EL (cell line): Measurements from ENCODE around the gene SAMSN1.

ENCODE experiments used
- DNase-seq: peaks from one replicate; pipeline ENCODE4 v3.0.0-alpha.2; 2016

Gene SAMSN1

DNA sequence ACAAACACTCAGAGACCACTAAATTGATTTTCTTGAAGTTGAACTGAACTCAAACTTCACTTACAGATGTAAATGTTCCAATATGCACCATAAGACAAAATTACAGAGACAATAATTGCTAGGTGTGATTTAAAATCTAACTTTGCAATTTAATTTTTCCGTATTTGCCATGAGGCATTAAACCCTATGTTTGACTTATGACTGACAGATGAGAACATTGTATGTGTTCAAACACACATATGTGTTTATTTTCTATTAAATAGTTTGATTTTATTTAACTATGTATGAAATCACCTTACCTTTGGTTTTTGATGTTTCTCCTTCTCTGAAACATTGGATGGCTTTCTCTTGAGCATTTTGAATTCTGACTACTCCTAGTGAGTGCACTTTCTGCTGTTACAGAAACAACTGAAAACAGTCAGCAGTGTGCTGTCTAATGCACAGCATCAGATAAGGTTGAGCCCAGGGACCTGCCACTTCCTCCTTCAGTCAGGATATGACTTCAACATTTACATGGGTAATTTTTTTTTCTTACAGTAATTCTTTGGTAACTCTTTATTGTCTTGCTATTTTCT lies at the start of gene SAMSN1:
Gene SAMSN1 (minus strand): TSS at position 410 of the 575 bp plus-strand sequence. CDS start 54 bp downstream, at position 356.
- no peak for DNase-seq

DNA sequence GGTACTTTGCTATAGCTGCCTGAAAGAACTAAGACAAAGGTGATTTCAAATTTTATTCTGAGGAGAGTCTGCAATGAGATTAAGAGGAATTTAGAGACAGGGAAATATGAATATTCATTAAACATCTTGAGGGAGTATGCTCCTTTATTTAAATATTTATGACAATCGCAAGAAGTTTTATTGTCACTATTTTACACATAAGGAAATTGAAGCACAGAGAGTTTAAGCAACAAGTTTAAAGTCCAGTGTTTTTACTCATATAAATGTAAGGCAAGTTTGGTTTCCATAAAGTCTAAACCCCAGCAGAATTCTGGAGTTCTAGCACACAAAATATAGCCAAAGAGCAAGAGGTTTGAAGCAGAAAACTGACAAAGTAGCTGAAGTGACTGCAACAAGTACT lies 49.3 kb upstream of the SAMSN1 start:
- DNase-seq: no peak

DNA sequence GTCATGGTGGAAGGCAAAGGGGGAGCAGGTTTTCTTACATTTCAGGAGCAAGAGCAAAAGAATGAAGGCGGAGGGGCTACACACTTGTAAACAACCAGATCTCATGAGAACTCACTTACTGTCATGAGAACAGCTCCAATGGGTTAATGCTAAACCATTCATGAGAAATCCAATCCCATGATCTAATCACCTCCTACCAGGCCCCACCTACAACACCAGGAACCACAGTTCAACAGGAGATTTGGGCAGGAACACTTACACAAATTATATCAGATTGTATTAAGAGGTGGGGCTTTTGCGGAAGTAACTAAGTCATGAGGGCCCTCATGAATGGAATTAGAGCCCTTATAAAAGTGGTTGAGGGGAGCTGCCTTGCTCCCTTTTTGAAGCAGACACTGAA lies 48.9 kb upstream of the SAMSN1 start:
- DNase-seq: no peak

DNA sequence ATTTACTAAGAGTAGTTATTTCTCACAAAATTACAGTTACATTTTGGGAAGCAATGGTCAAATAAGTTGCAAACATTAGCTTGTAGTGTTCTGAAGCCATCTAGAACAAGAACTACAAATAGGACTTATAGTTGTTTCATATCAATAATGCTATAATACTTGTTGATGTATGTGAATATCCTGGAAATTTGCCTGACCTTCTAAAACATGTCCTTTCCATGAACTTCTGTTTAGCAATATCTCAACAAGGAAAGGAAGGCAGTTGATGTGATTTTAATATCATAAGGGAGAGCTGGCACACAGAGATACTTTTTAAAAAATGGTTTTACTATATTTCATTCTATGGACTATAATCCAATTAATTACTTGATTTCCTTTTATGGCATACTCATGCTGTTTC lies 47.1 kb upstream of the SAMSN1 start:
- DNase-seq: no peak

DNA sequence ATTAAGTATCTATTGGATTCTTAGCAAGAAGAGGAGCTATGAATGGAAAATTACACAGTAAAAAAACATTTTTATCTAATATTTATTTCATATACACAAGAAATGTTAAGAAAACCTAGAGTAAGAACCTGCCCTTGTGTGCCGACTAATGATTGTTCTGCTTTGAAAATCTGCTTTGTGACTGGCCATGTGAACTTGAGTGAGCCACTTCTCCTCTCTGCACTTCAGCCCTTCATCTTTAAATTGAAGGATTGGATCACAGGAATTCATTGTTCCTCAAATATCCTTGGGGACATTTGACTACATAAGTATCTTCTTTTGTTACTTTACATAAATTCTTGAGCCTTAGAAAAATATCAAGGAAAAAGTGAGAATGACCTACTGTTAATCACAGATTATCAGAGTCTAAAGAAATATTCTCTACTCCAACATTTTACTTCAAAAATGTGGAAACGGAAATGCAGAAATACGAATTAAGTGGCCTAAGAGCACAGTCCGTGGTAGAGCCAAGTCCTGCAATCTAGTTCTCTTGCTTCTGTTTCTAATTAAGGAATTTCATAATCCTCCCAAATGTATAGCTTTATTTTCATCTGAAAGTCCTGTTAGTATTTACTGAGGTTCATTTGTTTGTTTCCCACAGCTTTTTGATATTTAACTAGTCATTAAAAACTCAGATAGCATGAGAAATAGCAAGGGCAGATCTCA lies 46.3 kb upstream of the SAMSN1 start:
- no peak for DNase-seq

DNA sequence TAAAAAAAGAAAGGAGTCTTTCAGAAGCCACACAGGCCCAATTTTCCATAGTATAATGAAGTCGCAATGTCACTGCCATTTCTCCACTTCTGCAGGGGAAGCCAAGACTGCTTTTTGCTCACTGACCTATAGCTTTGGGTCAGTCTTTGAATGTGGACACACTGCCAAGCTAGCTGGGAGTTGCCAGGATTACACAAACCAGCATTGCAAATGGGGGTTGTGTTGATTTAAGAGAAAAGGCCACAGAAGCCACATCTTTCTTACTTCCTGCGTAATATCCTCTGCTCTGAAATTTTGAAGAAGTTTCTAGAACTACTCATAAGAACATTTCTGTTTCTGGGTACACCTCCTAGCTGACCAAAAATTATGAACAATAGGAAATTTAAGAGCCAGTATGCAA lies 45.8 kb upstream of the SAMSN1 start:
- DNase-seq: peak; percentile 2

DNA sequence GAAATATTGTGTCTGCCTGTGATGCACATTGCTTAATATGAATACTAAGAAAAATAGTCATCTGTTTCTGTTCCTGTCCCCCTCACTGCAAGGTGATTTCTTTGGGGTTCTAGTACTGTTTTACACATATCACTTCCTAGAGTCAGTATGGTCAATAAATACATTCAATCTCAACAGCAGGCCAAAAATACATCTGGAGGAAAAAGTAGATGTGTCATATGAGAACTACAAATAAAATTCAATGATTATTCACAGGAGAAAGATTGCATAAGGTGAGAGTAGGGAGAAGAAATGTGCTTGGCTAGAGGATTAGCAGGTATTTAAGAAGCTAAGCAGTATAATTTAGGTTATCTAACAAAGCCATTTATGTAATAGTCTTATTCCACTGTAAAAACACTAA lies 45.3 kb upstream of the SAMSN1 start:
- no peak for DNase-seq

DNA sequence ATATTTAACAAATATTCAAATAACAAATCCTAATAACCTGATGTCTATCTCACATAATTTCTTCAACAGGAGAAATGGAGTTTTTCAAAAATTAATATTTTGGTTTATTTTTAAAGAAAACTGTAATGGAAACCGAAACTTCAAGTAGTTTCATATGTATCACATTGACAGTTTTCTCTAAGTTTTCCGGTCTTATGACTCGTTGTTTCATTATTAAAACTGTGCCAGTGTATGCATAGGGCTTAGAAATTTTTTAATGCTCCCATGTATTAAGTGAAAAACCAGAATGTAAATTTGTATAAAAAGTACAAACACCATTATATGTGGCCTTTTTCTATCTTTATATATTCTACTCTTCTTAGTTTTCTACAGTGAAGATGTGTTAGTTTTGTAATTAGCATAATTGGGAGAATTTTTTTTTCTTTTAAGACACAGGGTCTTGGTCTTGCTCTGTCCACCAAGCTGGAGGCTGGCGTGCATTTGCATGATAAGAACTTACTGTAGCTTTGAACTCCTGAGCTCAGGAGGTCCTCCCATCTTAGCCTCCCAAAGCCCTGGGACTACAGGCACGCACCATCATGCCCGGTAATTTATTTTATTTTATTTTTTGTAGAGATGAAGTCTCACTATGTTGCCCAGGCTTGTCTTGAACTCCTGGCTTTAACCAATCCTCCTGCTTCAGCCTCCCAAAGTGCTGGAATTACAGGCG lies 43.9 kb upstream of the SAMSN1 start:
- no peak for DNase-seq

DNA sequence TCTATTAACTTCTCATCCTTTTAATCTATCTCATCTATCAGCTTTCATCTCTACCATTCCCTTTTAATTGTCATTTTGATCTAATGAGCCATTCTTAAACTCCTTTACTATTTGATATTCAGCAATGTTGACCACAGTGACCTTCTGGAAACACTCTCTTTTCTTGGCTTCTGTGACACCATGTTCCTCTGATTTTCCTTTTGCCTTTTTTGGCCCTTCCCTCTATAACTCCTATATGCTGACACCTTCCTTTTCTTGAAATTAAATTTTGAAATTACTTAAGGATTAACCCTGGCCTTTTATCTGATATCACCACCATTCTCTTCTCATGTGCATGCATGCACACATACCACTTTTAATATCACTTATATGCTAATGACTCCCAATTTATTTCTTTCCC lies 41.2 kb upstream of the SAMSN1 start:
- DNase-seq: no peak

DNA sequence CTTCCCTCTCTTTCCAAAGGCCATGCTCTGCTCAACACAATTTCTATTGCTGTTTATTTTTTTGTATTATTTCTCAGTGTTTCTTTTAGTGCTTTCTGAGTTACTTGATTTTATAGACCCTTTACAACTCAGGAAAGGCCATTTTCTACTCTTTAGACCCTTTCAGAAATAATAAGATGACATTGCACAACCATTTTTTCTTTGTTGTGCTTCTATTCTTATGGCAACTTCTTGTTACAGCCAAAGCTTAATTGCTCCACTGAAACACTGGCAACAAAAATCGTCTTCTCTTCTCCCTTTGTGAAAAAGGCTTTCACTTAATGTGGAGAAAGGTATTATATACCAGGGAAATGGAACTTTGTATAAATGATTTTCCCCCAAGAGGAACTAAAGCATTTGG lies 39.0 kb upstream of the SAMSN1 start:
- DNase-seq: no peak

DNA sequence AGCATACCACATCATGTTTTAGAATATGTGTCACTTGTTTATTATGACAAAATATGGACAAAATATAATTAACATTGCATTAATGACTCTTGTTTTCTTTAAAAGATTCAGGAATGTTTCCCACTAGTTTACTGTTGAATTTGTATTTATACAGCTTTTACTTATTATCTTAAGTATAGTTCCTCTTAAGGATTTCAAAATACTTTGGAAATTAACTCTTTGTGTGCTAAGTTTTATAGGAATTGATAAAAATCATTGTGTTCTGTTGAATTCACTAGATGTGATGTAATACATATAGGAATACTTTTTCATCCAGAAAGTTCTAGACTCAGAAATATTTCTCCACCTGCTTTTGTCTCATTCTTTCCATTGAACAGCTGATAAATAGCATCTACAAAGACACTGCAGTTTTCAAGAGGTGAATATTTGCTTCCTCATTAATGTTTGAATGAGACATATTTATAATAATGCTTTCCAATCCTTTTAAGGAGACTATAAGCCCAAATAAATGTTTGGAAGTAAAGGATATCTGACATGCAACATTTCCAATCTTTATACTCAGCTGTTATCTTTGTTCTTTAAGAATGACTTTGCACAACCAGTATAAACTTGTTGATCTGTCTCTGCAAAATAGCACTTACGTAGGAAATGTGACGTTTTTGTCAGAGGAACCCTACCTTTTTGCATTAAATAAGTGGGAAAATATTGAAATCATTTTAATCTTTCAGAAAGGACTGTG lies 38.4 kb upstream of the SAMSN1 start:
- DNase-seq: no peak

DNA sequence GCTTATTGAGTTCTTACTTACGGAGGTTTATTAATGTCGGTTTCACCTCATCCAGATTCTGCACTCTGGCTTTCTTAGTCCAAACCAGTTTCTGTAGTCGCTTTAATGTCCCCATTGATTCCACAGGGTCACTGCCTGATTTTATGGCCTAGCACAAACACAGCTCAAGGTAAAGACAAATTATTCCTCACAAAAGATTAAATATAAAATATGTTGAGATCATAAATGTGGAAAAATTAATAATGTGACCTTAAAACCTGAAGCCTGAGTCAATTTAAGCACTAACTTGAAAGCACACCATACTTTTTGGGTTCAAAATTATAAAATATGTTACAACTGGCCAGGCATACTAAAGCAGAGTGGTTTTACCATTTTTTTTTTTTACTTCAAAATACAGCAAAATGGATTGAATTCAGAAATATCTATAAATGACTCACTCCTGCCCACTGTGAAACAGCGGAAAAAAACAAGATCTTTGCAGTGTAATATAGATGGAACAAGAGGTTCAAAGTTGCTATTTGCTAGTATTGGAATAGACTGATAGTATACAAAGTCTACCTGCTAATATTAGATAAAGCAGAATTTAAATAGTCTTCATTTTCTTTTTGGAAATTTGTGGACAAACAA lies 37.6 kb upstream of the SAMSN1 start:
- no peak for DNase-seq

DNA sequence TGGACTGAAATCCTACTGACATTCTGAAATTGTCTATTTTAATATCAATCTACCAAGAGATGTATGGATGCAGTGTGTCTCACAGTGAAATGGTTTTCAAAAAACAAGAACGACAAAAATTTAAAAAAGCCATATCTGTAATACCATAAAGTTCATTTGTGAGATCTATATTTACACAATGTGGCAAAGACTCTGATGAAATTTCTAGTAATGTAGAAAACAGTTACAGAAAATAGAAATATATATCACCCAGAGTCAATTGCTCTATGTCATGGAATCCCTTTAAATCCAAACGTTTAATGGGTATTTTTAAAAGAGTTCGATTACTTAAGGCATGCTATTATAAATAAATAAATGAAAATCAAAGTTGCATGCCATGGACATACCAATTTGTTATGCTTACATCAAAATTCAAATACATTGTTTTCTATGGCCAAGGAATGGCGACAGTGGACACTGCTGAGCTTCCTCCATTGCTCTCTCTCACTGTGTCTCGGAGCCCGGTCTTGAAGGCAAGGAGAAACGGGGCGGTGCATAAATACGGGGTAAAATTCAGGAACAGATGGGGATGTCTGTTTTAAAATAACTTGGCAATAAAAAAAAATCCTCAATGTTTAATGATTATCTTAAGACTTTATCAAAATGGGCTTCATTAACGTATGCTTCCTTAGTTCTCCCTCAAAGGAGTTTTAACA lies 37.0 kb upstream of the SAMSN1 start:
- no peak for DNase-seq

DNA sequence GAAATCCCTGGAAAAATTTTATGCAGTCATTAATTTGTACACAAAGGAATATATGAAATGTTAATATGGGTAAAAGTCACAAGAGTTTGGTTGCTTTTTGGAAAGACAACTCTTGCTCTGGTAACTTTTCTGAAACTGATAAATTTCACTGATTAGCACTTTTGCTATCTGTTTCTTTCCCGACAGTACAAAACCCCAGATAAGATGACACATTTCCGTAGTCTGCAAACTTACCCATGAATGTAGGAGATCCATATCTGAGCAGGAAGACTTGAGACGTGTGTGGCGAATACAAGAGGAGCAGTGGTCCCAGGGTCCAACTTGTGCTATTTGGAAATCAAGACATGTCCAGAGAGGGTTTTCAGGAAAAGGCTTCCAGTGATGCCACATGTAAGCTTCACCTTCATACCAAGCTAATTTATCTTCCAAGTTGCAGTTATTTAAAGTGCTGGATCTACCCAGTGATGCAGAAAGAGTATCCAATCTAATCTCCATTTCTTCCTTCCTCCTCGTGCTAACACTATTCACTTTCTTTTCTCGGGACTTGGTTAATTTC lies 35.9 kb upstream of the SAMSN1 start:
- no peak for DNase-seq

DNA sequence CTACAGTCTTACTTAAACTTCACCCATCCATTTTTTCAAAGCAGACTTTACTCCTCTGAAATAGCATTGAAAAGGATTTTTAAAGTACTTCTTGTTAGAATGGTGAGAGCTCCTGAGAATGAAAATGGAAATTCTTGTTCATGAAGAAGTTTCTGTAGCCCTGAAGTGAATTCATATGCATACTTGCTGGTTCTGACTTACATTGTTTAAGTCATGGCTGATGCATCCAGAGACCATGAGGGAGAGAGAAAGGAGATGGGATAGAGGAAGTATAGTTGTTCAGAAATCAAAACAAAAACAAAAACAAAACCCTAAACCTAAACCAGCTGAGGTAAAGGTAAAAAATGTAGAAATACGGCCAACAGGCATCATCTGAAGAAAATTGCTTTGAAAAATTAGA lies 27.1 kb upstream of the SAMSN1 start:
- no peak for DNase-seq

DNA sequence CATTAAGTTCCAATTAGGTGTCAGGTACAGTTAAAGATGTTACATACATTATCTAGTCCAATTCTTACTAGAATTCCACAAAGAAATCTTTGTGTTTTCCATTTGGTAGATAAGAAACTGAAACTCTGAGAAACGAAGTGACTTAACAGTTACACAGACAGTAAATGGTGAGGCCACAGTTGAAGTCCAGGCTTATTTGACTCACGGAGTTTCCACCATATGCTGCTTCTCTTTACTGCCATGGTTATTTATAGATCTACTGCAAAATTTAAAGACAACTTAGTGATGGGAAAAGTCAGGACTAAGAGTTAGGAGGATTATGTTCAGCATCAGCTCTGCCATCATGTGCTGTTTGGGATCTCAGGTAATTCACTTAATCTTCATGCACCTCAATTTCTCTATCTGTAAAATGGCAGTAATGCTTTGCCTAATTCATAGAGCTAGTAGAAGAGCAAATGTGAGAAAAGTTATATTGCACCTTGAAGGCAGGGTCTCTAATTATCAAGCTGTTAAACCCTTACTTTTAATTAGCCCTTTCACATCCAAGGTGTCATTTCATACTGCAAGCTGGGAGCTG lies 26.2 kb upstream of the SAMSN1 start:
- no peak for DNase-seq

DNA sequence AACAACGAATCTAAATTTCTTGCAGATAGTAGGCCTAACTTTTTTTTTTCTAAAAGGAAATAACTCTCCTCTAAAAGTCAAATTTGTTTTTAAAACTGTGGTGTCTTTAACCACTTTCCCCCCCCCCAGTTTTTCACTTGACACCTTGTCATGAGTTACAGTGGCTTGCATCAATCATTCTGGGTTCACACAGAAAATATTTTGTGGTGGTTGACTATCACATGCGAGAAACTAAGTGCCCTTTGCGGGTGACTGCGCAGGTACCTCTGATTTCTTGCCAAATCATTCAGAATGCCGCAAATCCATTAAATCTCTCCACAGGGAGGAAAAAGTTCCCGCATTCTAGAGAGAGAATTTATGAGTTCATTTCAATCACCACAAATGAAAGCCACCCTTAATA lies 23.8 kb upstream of the SAMSN1 start:
- DNase-seq: no peak

DNA sequence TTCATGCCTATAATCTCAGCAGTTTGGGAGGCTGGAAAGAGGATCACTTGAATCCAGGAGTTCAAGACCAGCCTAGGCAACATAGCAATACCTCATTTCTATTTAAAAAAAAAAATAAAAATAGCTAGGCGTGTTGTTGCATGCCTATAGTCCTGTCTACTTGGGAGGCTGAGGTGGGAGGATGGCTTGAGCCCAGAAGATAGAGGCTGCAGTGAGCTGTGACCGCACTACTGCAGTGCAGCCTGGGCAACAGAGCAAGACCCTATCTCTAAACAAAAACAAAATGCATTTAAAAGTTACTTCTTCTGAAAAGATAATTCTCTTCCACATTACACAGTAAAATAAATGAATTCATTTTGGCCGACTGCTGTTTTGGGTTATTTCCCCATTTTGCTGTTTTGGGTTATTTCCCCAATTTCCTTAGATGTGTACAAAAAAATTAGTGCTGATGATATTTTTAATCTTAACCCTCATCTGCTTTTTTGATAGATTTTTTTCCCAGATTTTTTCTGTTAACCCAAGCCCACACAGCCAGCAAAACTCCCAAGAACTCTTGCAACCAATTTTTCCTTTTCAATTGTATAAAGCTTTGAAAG lies 23.0 kb upstream of the SAMSN1 start:
- no peak for DNase-seq

DNA sequence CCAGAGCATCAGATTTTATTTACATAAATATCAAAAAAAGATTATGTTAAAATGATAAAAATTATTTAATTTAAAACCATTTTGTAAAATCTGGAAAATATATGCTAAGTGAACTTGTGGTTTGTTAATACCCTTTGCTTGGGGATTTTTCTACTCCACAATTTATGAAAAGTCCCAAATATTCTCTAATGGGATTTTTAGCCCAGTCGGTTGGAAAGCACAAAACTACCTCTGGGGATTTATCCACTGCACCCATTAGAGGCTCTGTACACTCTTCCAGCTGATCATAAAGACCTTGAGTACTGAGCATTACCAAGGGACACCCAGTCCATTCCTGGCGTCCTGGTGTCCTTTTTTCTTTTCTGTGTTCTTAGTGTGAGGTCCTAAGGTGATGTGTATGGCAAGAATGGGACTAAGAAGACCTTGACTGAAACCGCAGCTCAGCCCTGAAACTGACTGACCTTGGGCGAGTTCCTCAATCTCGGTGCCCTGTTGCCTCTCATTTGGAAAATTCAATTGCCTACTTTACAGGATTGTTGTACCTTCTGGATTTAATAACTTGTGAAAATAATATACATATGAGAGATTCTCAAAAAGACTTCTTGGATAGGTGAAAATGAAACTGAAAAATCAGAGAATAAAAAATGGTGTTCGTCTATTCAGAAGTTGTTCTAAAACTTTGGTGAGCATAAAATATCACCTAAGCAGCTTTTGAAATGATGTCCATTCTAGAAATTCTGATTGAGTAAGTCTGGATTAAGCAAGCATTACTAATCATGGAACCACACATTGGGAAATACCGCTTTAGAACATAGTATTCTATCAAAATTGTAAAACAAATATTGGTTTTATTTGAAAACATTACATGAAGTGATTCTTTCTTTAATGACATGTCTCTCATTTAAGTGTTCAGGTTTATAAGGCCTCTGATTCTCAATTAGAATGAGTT lies 21.5 kb upstream of the SAMSN1 start:
- DNase-seq: no peak

DNA sequence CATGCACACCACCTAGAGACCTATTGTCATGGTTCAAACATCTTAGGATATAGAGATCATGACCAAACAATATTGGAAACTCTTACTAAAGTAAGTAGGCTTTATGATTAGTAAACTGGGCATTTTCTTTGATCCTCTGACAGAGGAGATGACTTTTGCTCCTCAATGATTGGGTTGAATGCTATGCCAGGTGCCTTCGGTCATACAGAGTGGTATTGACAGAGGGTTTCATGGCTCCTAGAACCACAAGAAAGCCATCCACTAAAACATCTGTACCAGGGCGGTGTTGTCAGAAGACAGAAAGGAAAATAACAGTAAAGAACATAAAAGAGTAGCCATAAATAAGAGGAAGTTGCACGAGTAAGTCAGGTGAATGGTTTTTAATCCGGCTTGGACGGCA lies 20.8 kb upstream of the SAMSN1 start:
- DNase-seq: no peak
